AG08395 (cell line): ENCODE results near the gene TOM1L2.
A peak's percentile ranks its signal among the peaks of the same experiment; 100 is the strongest.
"Not testable (repeated sequence)": the region's sequence is repeated elsewhere in the genome, so short reads cannot be mapped to it uniquely, and the experiment has no call there.

Source experiments
- DNase-seq: peaks from one replicate; pipeline ENCODE4 v3.0.0; 2012; ENCODE audit warnings: mixed read lengths, low spot score

Gene TOM1L2

DNA sequence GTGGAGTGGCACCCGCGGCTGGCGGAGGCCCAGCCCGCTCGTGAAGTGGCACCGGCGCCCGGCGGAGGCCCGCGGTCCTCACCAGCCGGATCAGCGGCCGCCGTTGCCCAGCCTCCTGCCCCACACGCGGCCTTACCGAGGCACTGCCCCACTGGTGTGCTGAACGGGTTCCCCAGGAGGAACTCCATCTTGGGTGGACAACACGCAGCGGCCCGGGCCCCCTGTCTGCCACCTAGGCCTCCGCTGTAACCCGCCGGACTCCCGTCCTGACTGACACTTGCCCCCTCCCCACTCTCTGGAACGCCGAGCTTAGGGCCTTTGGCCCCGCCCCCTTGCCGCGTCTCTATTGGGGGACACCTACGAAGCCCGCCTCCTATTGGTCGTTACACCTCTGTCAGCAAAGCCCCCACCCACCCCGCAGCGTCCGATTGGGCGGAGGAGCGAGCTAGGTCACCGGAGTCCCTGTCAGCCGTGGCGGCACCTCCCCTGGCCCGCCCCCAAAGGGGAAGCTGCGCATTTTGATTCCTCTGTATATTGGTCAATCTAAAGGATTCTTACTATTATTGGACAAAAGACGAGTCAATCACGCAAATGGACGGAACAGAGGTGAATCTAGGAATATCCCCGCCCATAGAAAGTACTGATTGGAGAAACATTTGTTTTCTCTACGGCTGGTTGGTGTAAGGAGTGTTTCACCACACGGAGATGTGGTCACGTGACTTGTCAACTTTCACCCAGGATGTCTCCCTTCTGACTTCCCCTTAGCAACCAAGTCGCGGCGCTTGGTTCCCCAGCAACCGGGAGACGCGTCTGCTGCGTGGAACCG is at the start of gene TOM1L2, which contains the start of gene DRC3:
Gene TOM1L2, minus strand, starts transcription at position 275 of the 826 bp plus-strand sequence. Its CDS starts 87 bp downstream, at position 188.
Gene DRC3, plus strand, starts transcription at position 737 of the 826 bp plus-strand sequence. CDS start 4,737 bp downstream, outside the sequence.
- peak; percentile 100 for DNase-seq

DNA sequence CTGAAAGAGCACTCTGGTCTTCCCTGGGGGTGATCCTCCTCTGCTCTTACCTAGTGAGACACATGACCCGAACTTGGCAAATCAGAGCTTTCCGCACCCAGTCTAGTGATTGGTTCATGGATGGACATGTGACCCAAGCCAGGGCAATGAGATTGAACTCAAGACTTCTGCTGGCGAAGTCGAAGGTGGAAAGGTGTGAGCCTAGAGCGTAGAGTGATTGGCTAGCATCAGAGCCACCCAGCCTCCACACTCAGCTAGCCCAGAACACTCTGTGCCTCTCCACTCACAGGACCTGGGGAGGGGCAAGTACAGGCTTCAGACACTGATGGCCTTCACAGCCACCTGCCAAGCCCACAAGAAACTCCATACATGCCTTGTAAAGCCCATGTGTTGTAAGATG is 49.2 kb upstream of the TOM1L2 start:
- DNase-seq: no peak

DNA sequence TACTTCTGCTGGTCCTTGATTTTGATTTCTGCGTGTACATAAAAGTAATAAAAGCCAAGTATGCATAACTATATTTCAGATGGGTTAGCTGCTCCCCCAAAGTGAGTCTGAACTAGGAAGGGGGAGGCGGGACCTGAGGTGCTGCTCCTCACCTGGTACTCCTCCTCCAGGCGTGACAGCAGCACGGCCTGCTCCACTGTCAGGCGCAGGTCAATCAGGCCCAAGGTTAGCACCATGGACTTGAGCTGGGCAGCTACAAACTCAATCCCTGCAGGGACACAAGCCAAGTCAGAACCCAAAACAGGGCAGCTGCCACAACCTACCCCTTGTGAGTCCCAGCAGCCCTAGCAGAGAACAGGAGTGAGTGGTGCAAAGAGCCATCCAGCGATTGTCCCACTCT is 48.8 kb upstream of the TOM1L2 start:
- DNase-seq: no peak

DNA sequence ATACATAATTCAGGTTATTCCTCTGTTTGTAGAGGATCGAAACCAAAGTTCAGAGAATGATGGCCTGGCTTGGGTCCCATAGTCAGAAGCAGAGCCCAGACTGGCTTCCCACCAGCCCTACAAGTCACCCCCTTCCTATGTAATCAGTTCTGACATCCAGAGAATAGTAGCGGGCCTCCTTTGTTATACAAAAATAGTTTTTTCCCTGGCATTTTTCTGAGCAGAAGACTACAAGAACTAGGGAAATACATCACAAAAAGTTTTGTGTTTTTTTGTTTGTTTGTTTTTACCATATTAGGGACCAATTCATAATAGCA is 47.6 kb upstream of the TOM1L2 start:
- DNase-seq: no peak

DNA sequence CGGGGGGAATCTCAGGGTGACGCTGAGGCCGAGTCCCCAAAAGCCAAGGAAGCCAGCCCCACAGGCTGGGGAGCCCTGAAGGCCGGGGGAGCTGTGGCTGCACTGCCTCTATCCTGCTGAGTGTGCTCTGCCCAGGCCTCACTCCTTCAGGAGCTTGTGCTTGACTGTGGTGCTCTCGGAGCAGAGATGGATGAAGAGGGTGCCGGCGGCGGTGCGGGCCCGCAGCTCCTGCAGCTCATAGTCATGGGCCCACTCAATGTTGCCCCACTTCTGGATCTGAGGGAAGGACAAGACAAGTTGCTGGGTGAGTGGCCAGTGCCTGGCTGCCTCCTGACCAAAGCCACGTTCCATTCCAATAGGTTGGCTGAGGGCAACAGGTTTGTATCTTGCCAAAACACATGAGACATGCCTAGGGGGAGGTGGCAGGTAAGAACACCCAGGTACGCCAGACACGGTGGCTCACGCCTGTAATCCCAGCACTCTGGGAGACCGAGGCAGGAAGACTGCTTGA is 46.3 kb upstream of the TOM1L2 start:
- no peak for DNase-seq

DNA sequence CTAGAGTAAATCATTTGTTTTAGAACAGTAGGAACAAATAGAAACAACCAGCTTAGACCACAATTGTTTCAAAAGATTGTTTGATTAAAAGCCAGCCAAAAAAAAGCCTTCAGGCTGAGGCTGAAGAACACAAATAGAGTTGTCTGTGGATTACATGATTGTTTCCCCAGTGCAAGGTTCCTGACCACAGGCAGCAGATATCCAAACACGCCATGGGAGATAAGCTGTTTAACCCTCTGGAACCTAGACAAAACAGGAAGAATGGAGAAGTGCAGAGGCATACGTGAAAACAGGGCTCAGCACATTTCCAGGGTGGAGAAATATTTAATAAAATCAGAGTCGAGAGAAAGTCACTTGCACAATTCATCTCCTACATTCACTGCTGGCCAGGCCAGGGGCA is 45.8 kb upstream of the TOM1L2 start:
- DNase-seq: no peak

- DNase-seq: no peak
Measured at GRCh38 chr17:18016426-18016825, 44.2 kb upstream of the TOM1L2 start.

- no peak for DNase-seq
Measured at GRCh38 chr17:18015593-18015992, 43.4 kb upstream of the TOM1L2 start.

DNA sequence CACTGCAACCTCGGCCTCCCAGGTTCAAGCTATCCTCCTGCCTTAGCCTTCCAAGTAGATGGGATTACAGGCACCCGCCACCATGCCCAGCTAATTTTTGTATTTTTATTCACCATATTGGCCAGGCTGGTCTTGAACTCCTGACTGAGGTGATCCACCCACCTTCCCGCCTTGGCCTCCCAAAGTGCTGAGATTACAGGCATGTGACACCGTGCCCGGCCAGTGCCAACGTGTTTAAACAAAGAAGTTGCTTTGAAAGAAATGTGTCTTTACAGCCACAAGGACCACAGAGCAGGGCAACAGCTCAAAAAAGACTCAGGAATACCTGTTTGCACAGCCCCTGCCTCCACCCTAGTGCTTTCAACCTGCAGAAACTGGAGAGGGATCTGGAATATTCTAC is 41.8 kb upstream of the TOM1L2 start:
- no peak for DNase-seq

GRCh38 chr17:18011286-18011685 is 39.1 kb upstream of the TOM1L2 start:
- DNase-seq: no peak

DNA sequence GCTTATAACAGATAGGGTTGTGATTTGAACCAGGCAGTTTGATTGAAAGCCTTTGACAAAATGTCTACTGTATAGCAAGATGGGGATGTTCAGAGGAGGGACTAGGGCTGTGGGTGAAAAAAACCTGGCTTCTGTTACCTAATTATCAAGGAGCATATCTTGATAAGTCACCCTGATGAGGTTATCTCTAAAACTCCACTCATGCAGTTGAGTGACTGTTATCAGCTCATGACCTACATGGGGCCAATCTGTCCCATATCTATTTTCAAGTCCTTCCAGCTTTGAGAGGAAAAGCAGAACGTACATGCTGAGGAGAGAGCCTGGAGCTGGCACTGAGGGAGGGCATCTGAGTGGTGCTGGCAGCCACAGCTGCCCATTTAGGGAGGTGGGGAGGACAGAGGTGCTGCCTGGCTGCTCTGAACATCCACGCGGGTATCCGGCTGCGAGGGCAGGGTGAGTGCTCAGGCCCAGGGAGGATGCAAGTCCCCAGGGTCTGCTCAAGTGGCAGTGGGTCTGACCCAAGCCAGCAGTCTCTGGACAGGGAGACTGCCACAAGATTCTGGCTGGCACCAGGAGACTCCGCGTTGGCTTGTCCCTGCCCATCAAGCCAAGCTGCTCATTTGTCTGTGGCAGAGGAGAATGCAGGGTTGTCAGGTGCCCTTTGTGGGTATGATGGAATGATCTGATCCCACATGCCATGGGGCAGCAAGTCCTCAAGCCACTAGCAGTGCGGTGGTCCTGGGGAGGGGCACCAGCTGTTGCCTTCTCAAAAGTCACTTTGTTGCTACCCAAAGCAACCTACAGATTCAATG is 37.6 kb upstream of the TOM1L2 start:
- no peak for DNase-seq

DNA sequence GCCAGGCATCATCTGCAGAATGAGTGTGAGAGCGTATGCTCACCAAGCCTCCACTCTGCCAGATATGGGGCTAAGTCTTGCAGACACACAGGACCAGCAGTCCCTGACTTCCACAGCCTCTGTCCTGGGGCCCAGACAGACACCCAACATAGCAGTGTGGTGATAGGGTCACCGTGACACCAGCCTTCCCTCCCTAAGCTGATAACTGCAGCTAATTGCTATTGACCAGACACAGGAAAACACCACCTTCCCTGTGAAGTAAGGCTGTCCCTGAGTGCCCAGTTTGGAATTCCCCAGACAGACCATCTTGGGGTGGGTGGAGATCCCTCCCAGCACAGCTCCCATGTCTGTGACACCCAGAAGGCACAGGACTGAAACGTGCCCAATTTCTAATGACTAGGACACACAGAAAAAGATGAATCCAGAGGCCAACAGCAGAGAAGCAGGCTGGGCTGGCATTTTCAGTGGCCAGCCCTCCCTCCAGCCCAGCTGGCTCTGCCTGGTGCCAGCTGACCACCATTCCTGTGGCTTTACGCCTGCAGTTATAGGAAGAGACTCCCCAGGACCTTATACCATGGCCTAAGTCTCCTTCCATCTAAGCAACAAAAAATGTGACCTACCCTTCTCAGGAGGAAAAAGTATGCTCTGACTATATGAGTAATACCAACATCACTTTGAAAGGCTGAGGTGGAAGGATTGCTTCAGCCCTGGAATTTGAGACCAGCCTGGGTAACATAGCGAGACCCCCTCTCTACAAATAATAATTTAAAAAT is 36.5 kb upstream of the TOM1L2 start:
- peak; percentile 88 for DNase-seq

- no peak for DNase-seq
Measured at GRCh38 chr17:18006495-18007239, 34.5 kb upstream of the TOM1L2 start.

DNA sequence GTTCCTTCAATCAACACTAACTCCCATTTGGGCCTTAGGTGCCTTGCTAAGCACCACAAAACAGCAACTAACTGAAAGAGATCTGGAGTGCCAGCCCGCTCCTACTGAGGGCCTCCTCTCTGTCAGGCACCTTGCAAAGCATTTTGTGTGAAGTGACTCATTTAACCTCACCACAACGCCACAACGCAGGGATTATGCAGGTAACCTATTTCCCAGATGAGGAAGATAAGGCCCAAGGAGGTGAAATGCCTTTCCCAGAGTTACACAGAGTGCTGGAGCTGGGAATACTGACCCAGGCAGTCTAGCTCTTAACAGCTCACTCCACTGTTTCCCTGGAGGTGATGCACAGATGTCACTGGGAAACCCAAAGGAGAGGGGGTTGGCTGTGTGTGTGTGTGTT is 33.3 kb upstream of the TOM1L2 start:
- DNase-seq: no peak

- no peak for DNase-seq
Measured at GRCh38 chr17:18004884-18005305, 32.7 kb upstream of the TOM1L2 start.

- no peak for DNase-seq
Measured at GRCh38 chr17:18004345-18004744, 32.1 kb upstream of the TOM1L2 start.

DNA sequence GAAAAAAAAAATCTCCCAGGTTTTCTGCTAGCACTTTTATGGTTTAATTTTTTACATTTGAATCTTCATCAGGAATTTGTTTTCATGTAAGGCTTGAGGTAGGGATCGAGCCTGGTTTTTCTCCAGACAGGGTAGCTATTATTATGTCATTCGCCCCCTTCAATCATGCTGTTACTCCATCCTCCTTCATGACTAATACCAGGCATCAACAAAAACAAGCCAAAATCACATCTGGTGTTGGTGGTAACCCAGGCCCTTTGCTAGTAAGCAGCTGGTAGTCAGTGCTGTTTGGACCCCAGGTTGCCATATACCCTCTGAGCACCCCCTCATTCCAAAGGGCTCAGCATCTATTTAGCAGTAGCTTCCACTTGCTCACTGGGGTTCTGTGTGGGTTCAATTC is 30.0 kb upstream of the TOM1L2 start:
- DNase-seq: peak; percentile 61

- no peak for DNase-seq
Measured at GRCh38 chr17:18000030-18000408, 27.8 kb upstream of the TOM1L2 start.

- DNase-seq: no peak
Measured at GRCh38 chr17:17999364-18000029, 27.3 kb upstream of the TOM1L2 start.

DNA sequence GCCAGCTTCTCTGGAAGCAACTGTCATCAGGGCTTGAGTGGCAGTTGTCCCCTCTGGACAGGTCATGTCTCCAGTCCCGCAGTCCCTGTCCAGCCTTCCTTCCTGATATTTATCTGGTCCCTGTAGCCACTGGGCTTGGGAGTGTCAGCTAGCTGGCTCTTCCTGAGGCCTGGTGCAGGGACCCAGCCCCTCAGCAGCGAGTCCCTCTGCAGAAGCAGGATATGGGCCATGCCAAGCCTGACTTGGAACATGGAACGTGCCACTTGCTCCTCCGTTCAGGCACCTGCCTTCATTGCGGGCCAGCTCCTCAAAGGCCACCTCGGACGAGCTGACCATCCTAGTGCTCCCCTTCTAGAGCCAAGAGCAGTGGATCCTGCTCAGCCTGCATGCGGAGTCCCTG is 26.7 kb upstream of the TOM1L2 start:
- no peak for DNase-seq

GRCh38 chr17:17995887-17996286 is 23.7 kb upstream of the TOM1L2 start:
- not testable (repeated sequence) for DNase-seq
